ENCODE data around the gene ZC3H7A. TPM values are rescaled to one million over a fixed set of nuclear protein-coding genes. Genes with fewer than 3 reads are reported as not detected.

The ZC3H7A gene
- total and polyA plus RNA-seq, 9 of the 15 experiments (the other 6 are each of a cell fraction or from before 2014, with no cell fraction given) = 19.8 to 49.1 (median 28.2) TPM

- H3K27me3 ChIP-seq (ENCODE audit: control insufficient read depth in 2 of 2, insufficient read depth in 2 of 2, low read length in 2 of 2) = no peaks in the 10 kb centered on the region; a peak in 1 of 5 replicates
- no peak overlapping the region for H3K9ac ChIP-seq (ENCODE audit: insufficient read depth in 1 of 2, low read depth in 2 of 2, low read length in 2 of 2)
- FAIRE-seq = no peak
- no peak overlapping the region for H3K4me3 ChIP-seq
- no peak for ATAC-seq
- no peaks in the 10 kb centered on the region for H3K9me1 ChIP-seq (ENCODE audit: control insufficient read depth, insufficient read depth, low read length)
- no peak for DNase-seq (ENCODE audit: extremely low read depth in 1 of 4, low spot score in 3 of 4)
- peaks cover 10 to 15% of the 10 kb centered on the region in 2 experiments; a peak in 4 of 5 replicates for H3K4me1 ChIP-seq (replicated peaks in 1 of 2; ENCODE audit: control insufficient read depth in 2 of 2, insufficient read depth in 2 of 2, low read length in 2 of 2)
- ChIA-PET CTCF (ENCODE audit: low intra/inter-chr PET ratio) (interaction anchor here (0.5 kb wide), 1 partner anchor 54 kb away, joined by 3 read pairs; no protein-coding TSS in a partner anchor), POLR2A (interaction anchor here (0.6 to 0.7 kb wide), 2 partner anchors 336 to 848 kb away, joined by 3 read pairs; no protein-coding TSS in a partner anchor)
- no peak overlapping the region for H3K27ac ChIP-seq (ENCODE audit: extremely low read depth, low read depth, low read length)
- in situ Hi-C loops (cut with MboI) (loop anchor here (10.0 kb wide), 1 partner anchor 271 kb away; no protein-coding TSS in a partner anchor), intact Hi-C loops (cut with micrococcal nuclease) (no loop called here)
- no peaks in the 10 kb centered on the region for H3K36me3 ChIP-seq (ENCODE audit: control insufficient read depth, insufficient read depth, low read length)
- no peaks in the 10 kb centered on the region for H3K9me3 ChIP-seq (replicated peaks; ENCODE audit: control insufficient read depth, insufficient read depth, low read depth, low read length)
- no peaks in the 10 kb centered on the region for H3K79me2 ChIP-seq (ENCODE audit: control insufficient read depth, insufficient read depth, low read length)
- no TSS peak for BruUV-seq (replicated peaks)
- H3K4me2 ChIP-seq (ENCODE audit: insufficient read depth, low read length) = no peak overlapping the region
- H2AFZ ChIP-seq (ENCODE audit: low read depth, low read length) = no peak overlapping the region
- 43% methylated on average over 3 of the region's 3 CpGs for WGBS (ENCODE audit: insufficient coverage, low coverage, missing lambda C conversion rate)
- TF ChIP-seq TCFL5 (CRISPR knock-in tag; conservative IDR thresholded peaks at IDR 0.05) (no peak), FOXP1 (CRISPR knock-in tag; IDR thresholded peaks at IDR 0.05) (no peak), GABPB1 (CRISPR knock-in tag; IDR thresholded peaks at IDR 0.05) (no peak), HDAC8 (tag; IDR thresholded peaks at IDR 0.05) (no peak), NEUROD1 (IDR thresholded peaks at IDR 0.05; ENCODE audit: borderline replicate concordance, low read depth, low read length, partially characterized antibody) (no peak), MAFF (IDR thresholded peaks at IDR 0.05; ENCODE audit: low read length) (no peak), CREB3L1 (IDR thresholded peaks at IDR 0.05; ENCODE audit: borderline replicate concordance, low read depth) (no peak)
- H4K20me1 ChIP-seq (replicated peaks; ENCODE audit: control insufficient read depth, insufficient read depth, low read length) = no peaks in the 10 kb centered on the region
These were observed 8.5 kb upstream of the ZC3H7A start for GRCh38 chr16:11805556-11805955.
